CD4-positive, alpha-beta T cell treated with Interleukin-17A for 1 hour (primary cell): ENCODE measurements around the gene TMEM132E.
A peak's percentile ranks its signal among the peaks of the same experiment; 100 is the strongest.

Experiments
- DNase-seq: peaks from one replicate; pipeline ENCODE4 v3.0.0-alpha.2; 2020

The TMEM132E gene

DNA sequence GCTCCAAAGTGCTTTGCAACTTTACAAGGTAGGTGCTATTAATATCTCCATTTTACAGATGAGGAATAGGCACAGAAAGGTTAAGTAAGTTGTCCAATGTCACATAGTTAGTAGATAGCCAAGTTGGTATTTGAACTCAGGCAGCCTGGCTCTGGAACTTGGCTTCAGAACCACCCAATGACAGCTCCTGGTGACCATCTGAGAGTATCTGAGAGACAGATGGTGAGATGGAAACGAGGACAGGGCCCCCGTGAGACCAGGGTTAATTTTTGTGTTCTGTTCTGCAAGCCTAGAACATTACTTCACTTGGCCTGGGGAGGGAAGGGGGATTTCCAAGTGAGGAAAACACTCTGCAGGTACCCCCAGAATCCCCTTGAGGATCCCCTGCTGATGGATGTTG, 9.8 kb upstream of the TMEM132E start:
- no peak for DNase-seq

- DNase-seq: no peak
Observed at GRCh38 chr17:34570506-34570905, 8.9 kb upstream of the TMEM132E start.

GRCh38 chr17:34571428-34572130, 7.8 kb upstream of the TMEM132E start:
- DNase-seq: no peak

GRCh38 chr17:34572483-34572882, 6.9 kb upstream of the TMEM132E start:
- DNase-seq: no peak

DNA sequence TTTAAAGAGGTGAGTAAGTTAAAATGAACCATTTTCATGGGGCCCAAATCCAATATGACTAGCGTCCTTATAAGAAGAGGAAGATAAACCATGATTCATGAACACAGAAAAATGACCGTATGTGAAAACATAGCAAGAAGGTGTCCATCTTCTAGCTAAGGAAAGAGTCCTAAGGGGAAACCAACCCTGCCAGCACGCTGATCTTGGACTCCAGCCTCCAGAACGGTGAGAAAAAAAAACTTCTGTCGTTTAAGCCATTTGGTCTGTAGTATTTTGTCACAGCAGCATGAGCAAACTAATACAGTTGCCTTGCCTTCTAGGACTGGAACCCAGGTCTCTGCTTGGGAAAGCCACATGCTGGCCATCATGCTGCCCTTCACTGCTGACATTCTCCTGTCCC, 4.2 kb upstream of the TMEM132E start:
- no peak for DNase-seq

DNA sequence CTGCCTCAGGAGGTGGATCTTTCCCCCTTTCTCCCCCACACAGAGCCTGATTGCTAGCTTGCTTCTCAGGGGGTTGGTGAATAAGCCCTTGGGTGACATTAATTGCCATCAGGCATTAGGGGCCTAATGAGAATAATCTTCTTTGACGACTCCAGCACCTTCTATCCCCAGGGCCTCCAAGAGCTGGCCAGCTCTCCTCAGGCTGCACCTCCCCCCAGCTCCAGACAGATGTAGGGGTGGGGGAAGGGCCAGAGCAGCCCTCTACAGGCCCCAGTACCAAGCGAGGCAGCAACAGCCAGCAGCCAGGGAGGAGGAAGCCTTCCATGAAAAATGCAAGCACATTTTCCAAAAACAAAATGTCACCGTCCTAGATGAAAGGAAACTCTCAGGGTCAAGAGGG, 1.4 kb upstream of the TMEM132E start:
- DNase-seq: no peak

- no peak for DNase-seq
Observed at GRCh38 chr17:34578656-34579016, 746 bp upstream of the TMEM132E start.

GRCh38 chr17:34579979-34580684, 750 bp downstream of the TMEM132E start:
- DNase-seq: no peak

GRCh38 chr17:34580685-34581445, 1.5 kb downstream of the TMEM132E start:
- DNase-seq: no peak

DNA sequence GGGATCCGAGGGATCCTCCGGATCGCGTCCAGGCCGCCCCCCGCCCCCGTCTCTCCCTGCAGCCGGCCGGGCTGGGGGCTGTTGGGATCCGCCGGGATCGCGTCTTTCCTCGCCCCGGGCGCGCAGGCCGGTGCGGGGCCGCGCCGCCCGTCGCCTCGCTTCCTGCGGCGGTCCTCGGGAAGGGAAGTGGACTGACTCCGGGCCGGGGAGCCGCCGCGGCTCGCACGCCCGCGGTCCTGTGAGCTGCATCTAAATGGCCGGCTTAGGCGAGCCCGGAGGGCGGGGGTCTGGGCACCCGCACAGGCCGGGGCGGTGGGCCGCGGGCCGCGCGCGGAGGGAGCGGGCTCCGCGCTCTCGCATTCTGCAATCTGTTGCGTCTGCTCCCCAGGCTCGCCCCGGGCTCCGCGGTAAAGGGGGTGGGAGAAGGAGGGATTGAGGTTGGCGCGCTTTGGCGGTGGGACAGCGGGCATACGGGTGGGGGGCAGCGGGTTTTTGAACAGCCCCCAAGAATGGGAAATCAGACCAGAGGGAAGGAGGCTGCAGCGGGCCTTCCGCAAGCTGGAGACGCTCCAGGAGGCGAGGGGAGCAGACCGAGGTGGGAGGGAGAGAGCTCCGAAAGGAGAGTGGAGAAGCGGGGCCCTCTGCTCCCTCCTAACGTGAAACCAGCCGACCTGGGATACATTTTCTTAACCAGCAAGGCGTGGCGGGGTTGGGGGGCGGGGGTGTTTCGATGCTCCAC, 2.2 kb downstream of the TMEM132E start:
- DNase-seq: no peak

DNA sequence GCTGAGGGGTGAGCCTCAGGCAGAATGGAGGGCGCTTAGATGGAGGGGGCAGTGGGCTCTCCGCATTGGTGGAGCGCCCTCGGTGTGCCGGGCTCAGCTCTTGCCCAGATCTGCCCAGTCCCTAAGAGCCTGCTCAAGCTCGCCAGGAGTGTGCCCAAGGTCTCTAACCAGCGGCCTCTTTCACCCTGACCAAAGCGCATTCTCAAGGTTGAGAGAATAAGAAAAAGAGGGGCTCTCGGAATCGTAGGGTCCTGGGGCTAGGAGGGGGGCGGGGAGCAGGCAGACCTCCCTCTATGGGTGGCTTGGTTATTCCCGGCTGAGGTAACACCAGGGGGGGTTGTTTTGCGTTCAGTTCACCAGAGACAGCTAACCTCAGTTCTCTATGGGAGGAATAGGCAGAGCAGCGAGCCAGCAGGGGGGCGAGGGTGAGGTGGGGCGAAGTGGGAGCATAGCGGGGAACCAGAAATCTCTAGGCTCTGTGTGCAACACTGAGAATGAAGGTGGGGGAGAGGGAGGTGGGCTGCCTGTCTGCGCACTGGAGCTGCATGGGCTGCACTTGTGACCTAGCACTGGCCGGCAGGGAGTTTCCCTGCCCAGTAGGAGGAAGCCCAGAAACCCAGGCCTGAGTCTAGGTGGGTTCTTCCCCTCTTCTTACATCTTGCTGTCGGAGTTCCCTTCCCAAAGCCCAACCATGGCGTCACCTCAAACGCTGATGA, 3.0 kb downstream of the TMEM132E start:
- no peak for DNase-seq

DNA sequence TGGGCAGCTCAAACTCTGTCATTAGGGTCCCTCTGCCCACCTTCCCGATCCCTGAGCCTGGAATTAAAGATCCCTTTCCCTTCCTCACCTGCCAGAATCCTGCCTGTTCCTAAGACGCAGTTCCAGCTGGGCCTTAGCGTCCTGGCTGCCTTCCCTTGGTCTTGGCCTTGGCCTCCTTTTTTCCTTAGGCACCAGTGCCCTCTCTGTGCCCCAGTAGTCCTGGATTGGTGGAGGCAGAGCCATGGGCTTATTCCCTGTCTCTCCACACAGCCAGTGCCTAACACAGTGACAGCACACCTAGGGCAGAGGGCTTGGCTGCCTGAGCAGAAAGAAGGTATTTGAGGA, 3.5 kb downstream of the TMEM132E start:
- DNase-seq: no peak

GRCh38 chr17:34584805-34585416, 5.5 kb downstream of the TMEM132E start:
- DNase-seq: peak; percentile 21

DNA sequence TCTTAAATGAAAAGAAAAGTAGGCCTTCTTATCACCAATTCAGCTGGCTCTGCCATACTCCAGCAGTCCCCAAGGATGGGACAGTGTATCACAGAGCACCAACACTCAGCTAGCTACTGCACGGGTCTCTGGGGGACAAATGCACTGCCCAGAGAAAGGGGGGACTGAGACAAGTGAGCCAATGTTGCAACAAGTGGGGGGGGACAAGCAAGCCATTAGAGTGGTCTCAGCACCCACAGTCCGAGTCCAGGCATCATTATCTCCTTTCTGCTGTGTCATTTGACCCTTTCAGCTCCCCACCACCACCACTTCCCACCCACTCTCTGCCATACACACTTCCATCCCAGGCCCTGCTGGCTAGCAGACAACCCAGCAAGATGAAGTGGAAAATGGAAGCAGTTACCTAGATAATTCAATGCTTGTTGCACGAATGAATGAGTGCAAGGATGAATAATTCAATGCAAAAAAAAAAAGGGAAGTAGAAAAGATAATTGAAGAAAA, 7.0 kb downstream of the TMEM132E start:
- no peak for DNase-seq

GRCh38 chr17:34588266-34588665, 8.9 kb downstream of the TMEM132E start:
- DNase-seq: no peak

- DNase-seq: no peak
Observed at GRCh38 chr17:34589120-34589965, 10.0 kb downstream of the TMEM132E start.

DNA sequence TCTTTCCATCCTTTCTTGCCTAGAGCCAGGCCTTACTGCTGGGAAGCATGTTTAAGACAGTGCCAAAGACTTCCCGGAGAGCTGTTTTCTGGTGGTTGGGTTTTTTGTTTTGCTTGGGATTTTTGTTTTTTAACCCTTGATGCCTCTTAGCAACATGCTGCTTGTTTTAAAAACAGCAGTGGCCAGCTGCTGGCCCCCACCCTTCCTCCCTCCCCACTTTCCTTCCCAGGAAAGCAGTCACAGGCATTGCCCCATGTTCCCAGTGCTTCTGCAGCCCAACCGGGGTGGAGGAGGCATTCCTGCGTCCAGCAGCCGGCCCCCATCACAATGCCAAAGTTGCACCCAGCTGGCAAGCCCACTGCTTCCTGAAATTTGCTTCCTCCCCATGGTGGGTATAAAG, 12.6 kb downstream of the TMEM132E start:
- DNase-seq: no peak

DNA sequence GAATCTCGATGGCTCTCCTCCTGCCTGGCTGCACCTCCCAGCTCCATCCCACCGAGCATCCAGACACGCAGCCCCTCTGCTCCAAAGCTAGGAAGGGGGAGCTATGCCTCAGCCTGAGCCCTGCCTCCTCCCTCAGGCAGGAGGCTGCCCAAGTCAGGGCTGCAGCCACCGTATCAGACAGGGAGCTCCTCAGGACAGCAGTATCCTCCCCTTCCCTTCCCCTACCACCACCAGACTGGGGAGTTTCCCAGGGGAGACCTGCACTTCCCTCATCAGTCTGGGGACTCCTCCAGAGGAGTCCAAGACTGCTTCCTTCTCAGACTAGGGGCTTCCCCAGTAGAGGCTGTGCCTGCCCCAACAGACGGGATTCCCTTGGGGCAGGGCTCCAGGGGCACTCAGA, 17.5 kb downstream of the TMEM132E start:
- no peak for DNase-seq

- no peak for DNase-seq
Observed at GRCh38 chr17:34598161-34598776, 18.9 kb downstream of the TMEM132E start.

- DNase-seq: no peak
Observed at GRCh38 chr17:34601416-34601815, 22.0 kb downstream of the TMEM132E start.

DNA sequence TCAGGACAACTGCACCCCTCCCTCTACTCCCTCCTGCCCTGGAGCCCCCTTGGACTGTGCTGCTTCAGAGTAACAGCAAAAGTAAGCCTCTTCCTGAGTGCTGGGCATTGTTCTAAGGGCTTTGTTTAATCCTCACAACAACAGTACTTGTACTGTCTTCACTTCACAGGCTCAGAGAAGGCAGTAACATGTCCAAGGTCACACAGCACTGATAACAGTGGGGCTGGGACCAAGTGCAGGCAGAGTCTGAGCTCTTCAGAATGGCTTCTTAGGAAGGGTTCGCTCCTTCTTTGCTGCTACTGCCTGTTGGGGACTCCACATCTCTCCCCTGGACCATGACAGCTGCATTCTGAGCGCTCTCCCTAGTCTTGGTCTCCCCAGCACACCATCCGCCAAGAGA, 24.6 kb downstream of the TMEM132E start:
- DNase-seq: no peak
